Transverse colon (tissue), 4 donors: ENCODE results near the gene ATP6V1E1. TPM values are rescaled to one million over a fixed set of nuclear protein-coding genes. Genes with fewer than 3 reads are reported as not detected.

Source experiments
- DNase-seq: peaks from one replicate; pipeline ENCODE4 v3.0.0-alpha.2; 2019
- H3K27ac ChIP-seq, 4 donors: fragments of 200-600 bp; sonication (generic); 2 replicates each; pipeline ENCODE4 v1.5.1; 2016 to 2018; ENCODE audit warnings: inconsistent platforms in 4 of 4
- H3K27me3 ChIP-seq: fragments of 200-600 bp; sonication (generic); 2 replicates; pipeline ENCODE4 v1.5.1; 2017; ENCODE audit warnings: inconsistent platforms
- H3K36me3 ChIP-seq, 4 donors: fragments of 200-600 bp; sonication (generic); 2 replicates each; pipeline ENCODE4 v1.5.1; 2017 to 2019; ENCODE audit warnings: inconsistent platforms in 4 of 4
- H3K4me1 ChIP-seq, 4 donors: fragments of 200-600 bp; sonication (generic); 2 replicates each; pipeline ENCODE4 v1.5.1; 2017 to 2020; ENCODE audit warnings: inconsistent platforms in 4 of 4
- H3K4me3 ChIP-seq, 4 donors: fragments of 200-600 bp; sonication (generic); 1 replicate in 1 of 4; 2 replicates in 3 of 4; pipeline versions ENCODE4 v1.5.1 to v1.6.1; 2017 to 2019; ENCODE audit warnings: inconsistent platforms in 4 of 4
- H3K9me3 ChIP-seq, 2 donors: fragments of 200-600 bp; sonication (generic); 2 replicates each; pipeline ENCODE4 v1.5.1; 2017 to 2019; ENCODE audit warnings: inconsistent platforms in 2 of 2
- EP300 ChIP-seq: sonication (generic); formaldehyde crosslinking; IDR thresholded peaks from one replicate; pipeline ENCODE4 v1.6.1; 2017; ENCODE audit warnings: antibody characterized with exemption, low read depth
- POLR2A ChIP-seq: fragments of 450-650 bp; IDR thresholded peaks from one replicate; pipeline ENCODE4 v1.6.1; 2016; ENCODE audit warnings: antibody characterized with exemption, mild to moderate bottlenecking, moderate library complexity
- POLR2AphosphoS5 ChIP-seq, 3 donors: sonication (generic); formaldehyde crosslinking; IDR thresholded peaks; one replicate each; pipeline ENCODE4 v1.6.1; 2016; ENCODE audit warnings: antibody characterized with exemption in 3 of 3
- WGBS, 2 donors: methylation state at CpG; one replicate each; pipeline ENCODE4 v1.1.5; 2018; ENCODE audit warnings: low coverage in 1 of 2; 5-methylcytosine and 5-hydroxymethylcytosine counted together
- in situ Hi-C, 4 donors: fragments of 200-750 bp; cut with MboI; loops; one replicate each; pipeline versions ENCODE4 v1.15.0 to v1.15.1; 2017; ENCODE audit warnings: low sequenced_read_pairs in 3 of 4, low pct_ligation_motif_present in 1 of 4, low pct_unique_long_range_greater_than_20kb in 1 of 4
- intact Hi-C: fragments of 100-400 bp; cut with DNase I; formaldehyde crosslinking; loops from one replicate; pipeline ENCODE4 v1.15.1; 2023; ENCODE audit warnings: low total_unique reads
- total RNA-seq, 4 donors: library from RNA; depleted of rRNA; stranded (reverse); fragments of >200 nt; gene quantifications; one replicate each; pipeline ENCODE4 v1.1.0, GENCODE V29; 2016
- TF ChIP-seq, protein P1 (sequence below), 5 experiments: fragments of 200-600 bp in 3 of 5; fragments of 450-650 bp in 2 of 5; sonication (generic) in 3 of 5; IDR thresholded peaks; 1 replicate in 2 of 5; 2 replicates in 3 of 5; pipeline ENCODE4 v1.5.1; 2016 to 2017; ENCODE audit warnings: antibody characterized with exemption in 5 of 5, inconsistent platforms in 3 of 5, mild to moderate bottlenecking in 2 of 5, moderate library complexity in 1 of 5

Gene ATP6V1E1
- total RNA-seq, 4 donors from 2014 or later, result 103 to 142 (median 107) TPM

DNA sequence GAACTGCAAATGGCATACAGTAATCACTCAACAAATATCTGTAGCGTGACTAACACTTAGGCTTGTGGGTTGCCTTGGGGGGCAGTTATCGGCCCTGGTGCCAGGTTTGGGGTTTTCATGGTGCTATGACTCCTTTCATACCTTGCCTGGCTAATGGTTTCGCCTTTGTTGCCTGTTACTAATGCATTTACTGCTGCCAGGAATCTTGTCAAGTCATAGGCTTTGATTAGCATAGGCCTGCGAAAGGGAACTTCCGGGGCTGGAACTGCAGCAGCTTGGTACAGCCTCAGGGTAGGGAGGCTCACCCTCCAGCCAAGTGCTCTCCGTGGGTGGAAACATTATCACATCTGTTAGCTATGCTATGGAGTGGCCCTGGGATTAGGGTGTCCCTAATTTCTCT, 52.1 kb downstream of the ATP6V1E1 start:
- in situ Hi-C loops, result no loop called here
- H3K9me3 ChIP-seq, result no peaks in the 10 kb centered on the region
- no peak overlapping the region for H3K4me3 ChIP-seq
- 75% methylated on average over 6 of the region's 6 CpGs; no CpG with 5 or more reads in 1 of the 2 donors for WGBS, 2 donors
- no peaks in the 10 kb centered on the region for H3K36me3 ChIP-seq
- H3K27ac ChIP-seq, result no peak overlapping the region
- no peak for DNase-seq
- peaks cover 0 to 11% (median 7%) of the 10 kb centered on the region in 4 donors for H3K4me1 ChIP-seq
- TF ChIP-seq EP300, result no peak
- no peak for TF ChIP-seq POLR2AphosphoS5 (IDR thresholded peaks at IDR 0.05)
- TF ChIP-seq POLR2A, result no peak
- TF ChIP-seq, protein P1, sequence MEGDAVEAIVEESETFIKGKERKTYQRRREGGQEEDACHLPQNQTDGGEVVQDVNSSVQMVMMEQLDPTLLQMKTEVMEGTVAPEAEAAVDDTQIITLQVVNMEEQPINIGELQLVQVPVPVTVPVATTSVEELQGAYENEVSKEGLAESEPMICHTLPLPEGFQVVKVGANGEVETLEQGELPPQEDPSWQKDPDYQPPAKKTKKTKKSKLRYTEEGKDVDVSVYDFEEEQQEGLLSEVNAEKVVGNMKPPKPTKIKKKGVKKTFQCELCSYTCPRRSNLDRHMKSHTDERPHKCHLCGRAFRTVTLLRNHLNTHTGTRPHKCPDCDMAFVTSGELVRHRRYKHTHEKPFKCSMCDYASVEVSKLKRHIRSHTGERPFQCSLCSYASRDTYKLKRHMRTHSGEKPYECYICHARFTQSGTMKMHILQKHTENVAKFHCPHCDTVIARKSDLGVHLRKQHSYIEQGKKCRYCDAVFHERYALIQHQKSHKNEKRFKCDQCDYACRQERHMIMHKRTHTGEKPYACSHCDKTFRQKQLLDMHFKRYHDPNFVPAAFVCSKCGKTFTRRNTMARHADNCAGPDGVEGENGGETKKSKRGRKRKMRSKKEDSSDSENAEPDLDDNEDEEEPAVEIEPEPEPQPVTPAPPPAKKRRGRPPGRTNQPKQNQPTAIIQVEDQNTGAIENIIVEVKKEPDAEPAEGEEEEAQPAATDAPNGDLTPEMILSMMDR (IDR thresholded peaks at IDR 0.05), result no peak
- no peaks in the 10 kb centered on the region for H3K27me3 ChIP-seq
- intact Hi-C loops, result no loop called here

DNA sequence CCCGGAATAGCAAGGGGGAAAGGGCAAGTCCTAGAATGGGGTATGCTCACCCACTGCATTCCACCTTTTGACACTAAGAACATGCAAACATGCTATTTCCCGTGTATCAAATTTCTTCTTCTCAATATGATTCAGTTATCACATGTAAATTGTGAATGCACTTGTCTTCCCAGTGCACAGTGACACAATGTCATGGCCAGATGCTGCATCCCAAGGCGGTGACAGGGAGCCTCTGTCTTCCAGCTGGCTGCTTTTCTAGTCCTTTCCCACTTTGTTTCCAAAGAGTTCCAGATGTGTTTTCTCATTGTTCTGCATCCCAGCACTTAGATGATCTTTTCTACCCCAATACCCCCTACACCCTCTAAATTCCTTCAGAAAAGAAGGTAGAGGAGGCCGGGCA, 52.9 kb downstream of the ATP6V1E1 start:
- Histone ChIP-seq H3K27ac (no peak overlapping the region), H3K9me3 (no peaks in the 10 kb centered on the region), H3K4me1 (peaks cover 0 to 11% (median 10%) of the 10 kb centered on the region in 4 donors), H3K27me3 (no peaks in the 10 kb centered on the region), H3K36me3 (no peaks in the 10 kb centered on the region), H3K4me3 (no peak overlapping the region)
- in situ Hi-C loops (no loop called here), intact Hi-C loops (no loop called here)
- 86 to 91% methylated on average over 4 of the region's 4 CpGs for WGBS, 2 donors
- DNase-seq, result no peak
- TF ChIP-seq POLR2AphosphoS5 (IDR thresholded peaks at IDR 0.05), result no peak

DNA sequence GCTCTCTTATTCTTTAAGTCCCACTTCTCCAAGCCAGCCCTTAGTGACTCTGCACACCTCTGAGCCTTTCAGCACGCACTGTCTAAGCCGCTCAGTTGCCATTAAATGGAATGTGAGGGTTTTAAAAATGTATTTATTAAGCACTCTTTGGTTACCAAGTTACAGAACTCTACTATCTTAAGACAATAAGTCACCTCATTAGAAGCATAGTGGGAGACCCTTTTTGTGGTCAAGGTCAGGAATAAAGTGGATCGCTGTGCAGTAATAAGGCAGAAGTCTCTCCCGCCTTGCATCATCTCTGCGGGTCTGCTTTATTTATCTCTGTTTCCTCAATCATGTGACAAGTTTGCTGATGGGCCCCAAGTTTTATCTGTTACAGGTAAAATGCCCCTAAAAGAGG, 53.4 kb downstream of the ATP6V1E1 start:
- no peaks in the 10 kb centered on the region for H3K36me3 ChIP-seq
- in situ Hi-C loops, result no loop called here
- no peak for TF ChIP-seq POLR2AphosphoS5 (IDR thresholded peaks at IDR 0.05)
- TF ChIP-seq, protein P1 (IDR thresholded peaks at IDR 0.05), result no peak
- TF ChIP-seq EP300, result no peak
- H3K4me3 ChIP-seq, result no peak overlapping the region
- no peak overlapping the region for H3K27ac ChIP-seq
- no peaks in the 10 kb centered on the region for H3K9me3 ChIP-seq
- H3K4me1 ChIP-seq, result peaks cover 0 to 16% (median 14%) of the 10 kb centered on the region in 4 donors
- 89% methylated on average over 5 of the region's 5 CpGs for WGBS, 2 donors
- intact Hi-C loops, result no loop called here
- DNase-seq, result no peak
- no peaks in the 10 kb centered on the region for H3K27me3 ChIP-seq

DNA sequence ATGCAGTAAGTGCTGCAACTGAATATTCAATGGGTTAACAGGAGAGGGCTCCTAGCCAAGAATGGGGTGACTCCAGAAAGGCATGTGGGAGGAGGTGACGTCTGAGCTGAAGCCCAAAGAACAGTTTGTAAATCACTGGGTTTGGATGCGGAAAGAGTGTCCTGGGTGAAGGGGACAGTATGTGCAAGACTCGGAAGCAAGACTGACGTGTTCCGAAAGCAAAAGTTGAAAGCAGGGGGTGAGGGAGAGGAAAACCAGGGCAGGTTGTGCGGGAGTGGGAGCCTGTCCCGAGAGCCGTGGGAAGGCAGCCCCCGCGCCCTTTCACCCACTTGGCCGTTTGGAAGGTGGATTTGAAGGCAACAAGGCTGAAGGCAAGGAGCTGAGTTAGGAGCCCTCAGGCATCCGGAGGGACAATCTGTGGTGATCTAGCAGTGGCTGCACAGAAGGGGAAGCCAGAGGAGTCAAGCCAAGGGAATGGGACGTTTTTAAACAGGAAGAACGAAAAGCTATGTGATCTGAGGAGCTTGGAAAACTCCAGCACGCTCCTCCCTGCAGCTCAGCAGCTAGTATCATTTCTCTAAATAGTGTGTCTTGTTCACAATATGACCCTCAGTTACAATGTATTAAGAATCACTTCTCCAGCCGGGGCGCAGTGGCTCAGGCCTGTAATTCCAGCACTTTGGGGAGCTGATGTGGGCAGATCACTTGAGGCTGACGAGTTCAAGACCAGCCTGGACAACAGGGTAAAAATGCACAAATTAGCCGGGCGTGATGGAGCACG, 57.5 kb downstream of the ATP6V1E1 start:
- H3K4me3 ChIP-seq, result peak overlapping the region in 1 of 4 donors; percentile 22
- intact Hi-C loops, result no loop called here
- in situ Hi-C loops, result no loop called here
- peaks cover 3 to 20% (median 17%) of the 10 kb centered on the region in 4 donors for H3K4me1 ChIP-seq
- TF ChIP-seq EP300 (peak; percentile 100), POLR2AphosphoS5 (IDR thresholded peaks at IDR 0.05) (peak; percentile 92 to 95 (median 94)), POLR2A (peak; percentile 11)
- TF ChIP-seq, protein P1 (IDR thresholded peaks at IDR 0.05), result no peak
- H3K36me3 ChIP-seq, result no peaks in the 10 kb centered on the region
- no peaks in the 10 kb centered on the region for H3K27me3 ChIP-seq
- DNase-seq, result peak; percentile 76
- peak overlapping the region; percentile 84 to 93 (median 84) for H3K27ac ChIP-seq
- no peaks in the 10 kb centered on the region for H3K9me3 ChIP-seq
- 39 to 46% methylated on average over 2 to 21 of the region's 21 CpGs for WGBS, 2 donors
